ENCODE data around the gene USH1C. TPM values are rescaled to one million over a fixed set of nuclear protein-coding genes. Genes with fewer than 3 reads are reported as not detected.

The USH1C gene
- total and polyA plus RNA-seq, 2 of the 13 experiments (the other 11 are each of a cell fraction or from before 2014, with no cell fraction given), result not detected

DNA sequence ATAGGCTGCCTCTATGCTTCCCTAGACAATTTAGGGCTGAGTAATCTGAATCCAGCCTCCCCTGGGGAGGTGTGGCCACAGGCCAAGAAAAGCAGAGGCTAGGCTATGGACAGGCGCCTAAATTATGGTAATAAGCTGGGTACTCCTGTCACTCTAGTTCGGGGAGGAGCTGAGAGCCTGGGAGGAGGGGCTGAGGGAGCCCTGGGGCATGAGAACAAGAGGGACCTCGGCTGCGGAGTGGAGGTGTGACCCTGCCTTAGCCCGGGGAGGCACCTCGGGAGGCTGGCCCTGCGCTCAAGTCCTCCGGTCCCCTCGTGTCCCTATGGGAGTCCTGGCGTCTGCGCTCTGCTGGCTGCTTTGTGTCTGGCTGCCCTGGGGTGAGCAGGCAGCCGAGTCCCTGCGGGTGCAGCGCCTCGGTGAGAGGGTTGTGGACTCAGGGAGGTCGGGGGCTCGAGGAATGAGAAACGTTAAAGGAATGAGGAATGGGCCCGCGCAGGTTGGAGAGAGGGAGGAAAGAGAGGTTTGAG lies 2.9 kb upstream of the USH1C start, which contains the start of gene OTOG (continued):
- TF ChIP-seq CEBPG (CRISPR knock-in tag; IDR thresholded peaks at IDR 0.05), result no peak
- TF ChIP-seq IRF2 (CRISPR knock-in tag; IDR thresholded peaks at IDR 0.05), result no peak
- no peak for TF ChIP-seq NAIF1 (CRISPR knock-in tag; IDR thresholded peaks at IDR 0.05; ENCODE audit: borderline replicate concordance)

DNA sequence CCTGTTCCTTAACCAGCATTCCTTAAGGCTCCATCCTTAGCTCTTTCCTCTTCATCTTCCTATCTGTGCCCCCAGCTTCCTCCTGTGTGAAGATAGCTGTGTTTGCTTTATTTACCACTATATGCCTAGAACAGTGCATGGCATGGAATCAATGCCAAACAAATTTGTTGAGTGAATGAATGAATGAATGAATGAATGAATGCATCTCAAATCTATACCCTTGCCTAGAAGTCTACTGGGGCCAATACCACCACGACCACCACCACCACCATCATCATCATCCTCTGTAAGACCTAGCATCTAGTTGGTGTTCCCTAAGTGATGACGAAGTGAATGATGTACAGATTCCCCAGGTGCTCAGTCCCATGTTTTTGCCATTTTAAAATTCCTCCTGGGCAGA lies 2.0 kb upstream of the USH1C start:
- CTCF ChIA-PET (ENCODE audit: low intra/inter-chr PET ratio, low total read pairs), result no interaction called here
- 42% methylated on average over 2 of the region's 2 CpGs for WGBS (ENCODE audit: low lambda C conversion rate)

More for the DNA sequence above, 2.0 kb upstream of the USH1C start:
- Histone ChIP-seq H3K4me1 (ENCODE audit: insufficient read depth, low read length) (peaks cover 21% of the 10 kb centered on the region), H3K4me3 (replicated peaks in 1 of 3; ENCODE audit: insufficient read depth in 1 of 3, low read depth in 2 of 3, low read length in 3 of 3) (no peak overlapping the region), H3K9ac (ENCODE audit: insufficient read depth, low read depth, low read length) (no peak overlapping the region), H3K27ac (ENCODE audit: extremely low read length, insufficient read depth, low read length) (no peak overlapping the region), H3K9me3 (ENCODE audit: low read length) (no peaks in the 10 kb centered on the region), H3K27me3 (ENCODE audit: control insufficient read depth in 1 of 2, insufficient read depth in 2 of 2, low read length in 2 of 2) (0 out of 5 replicates have a peak, but pooled peaks cover 0 to 17% of the 10 kb centered on the region in 2 experiments), H3K4me2 (ENCODE audit: low read depth, low read length) (no peak overlapping the region), H3K79me2 (ENCODE audit: insufficient read depth, low read length) (no peaks in the 10 kb centered on the region), H3K36me3 (replicated peaks in 1 of 2; ENCODE audit: control insufficient read depth in 1 of 2, insufficient read depth in 2 of 2, low read length in 2 of 2) (no peaks in the 10 kb centered on the region), H2AFZ (ENCODE audit: low read length) (no peak overlapping the region), H4K20me1 (ENCODE audit: insufficient read depth, low read length) (no peaks in the 10 kb centered on the region)
- POLR2A ChIA-PET, result no interaction called here
- TF ChIP-seq, protein P1, sequence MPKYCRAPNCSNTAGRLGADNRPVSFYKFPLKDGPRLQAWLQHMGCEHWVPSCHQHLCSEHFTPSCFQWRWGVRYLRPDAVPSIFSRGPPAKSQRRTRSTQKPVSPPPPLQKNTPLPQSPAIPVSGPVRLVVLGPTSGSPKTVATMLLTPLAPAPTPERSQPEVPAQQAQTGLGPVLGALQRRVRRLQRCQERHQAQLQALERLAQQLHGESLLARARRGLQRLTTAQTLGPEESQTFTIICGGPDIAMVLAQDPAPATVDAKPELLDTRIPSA (CRISPR knock-in tag; IDR thresholded peaks at IDR 0.05; ENCODE audit: borderline replicate concordance), result no peak
- no peak for TF ChIP-seq POLR2A (IDR thresholded peaks at IDR 0.05; ENCODE audit: insufficient read depth in 1 of 2, low read depth in 2 of 2, low read length in 2 of 2)
- TF ChIP-seq ZNF674 (CRISPR knock-in tag; IDR thresholded peaks at IDR 0.05; ENCODE audit: low read depth), result no peak
- no peak for TF ChIP-seq ZNF224 (CRISPR knock-in tag; IDR thresholded peaks at IDR 0.05)
- no peak for TF ChIP-seq ZNF441 (CRISPR knock-in tag; IDR thresholded peaks at IDR 0.05; ENCODE audit: borderline replicate concordance)
- TF ChIP-seq, protein P2, sequence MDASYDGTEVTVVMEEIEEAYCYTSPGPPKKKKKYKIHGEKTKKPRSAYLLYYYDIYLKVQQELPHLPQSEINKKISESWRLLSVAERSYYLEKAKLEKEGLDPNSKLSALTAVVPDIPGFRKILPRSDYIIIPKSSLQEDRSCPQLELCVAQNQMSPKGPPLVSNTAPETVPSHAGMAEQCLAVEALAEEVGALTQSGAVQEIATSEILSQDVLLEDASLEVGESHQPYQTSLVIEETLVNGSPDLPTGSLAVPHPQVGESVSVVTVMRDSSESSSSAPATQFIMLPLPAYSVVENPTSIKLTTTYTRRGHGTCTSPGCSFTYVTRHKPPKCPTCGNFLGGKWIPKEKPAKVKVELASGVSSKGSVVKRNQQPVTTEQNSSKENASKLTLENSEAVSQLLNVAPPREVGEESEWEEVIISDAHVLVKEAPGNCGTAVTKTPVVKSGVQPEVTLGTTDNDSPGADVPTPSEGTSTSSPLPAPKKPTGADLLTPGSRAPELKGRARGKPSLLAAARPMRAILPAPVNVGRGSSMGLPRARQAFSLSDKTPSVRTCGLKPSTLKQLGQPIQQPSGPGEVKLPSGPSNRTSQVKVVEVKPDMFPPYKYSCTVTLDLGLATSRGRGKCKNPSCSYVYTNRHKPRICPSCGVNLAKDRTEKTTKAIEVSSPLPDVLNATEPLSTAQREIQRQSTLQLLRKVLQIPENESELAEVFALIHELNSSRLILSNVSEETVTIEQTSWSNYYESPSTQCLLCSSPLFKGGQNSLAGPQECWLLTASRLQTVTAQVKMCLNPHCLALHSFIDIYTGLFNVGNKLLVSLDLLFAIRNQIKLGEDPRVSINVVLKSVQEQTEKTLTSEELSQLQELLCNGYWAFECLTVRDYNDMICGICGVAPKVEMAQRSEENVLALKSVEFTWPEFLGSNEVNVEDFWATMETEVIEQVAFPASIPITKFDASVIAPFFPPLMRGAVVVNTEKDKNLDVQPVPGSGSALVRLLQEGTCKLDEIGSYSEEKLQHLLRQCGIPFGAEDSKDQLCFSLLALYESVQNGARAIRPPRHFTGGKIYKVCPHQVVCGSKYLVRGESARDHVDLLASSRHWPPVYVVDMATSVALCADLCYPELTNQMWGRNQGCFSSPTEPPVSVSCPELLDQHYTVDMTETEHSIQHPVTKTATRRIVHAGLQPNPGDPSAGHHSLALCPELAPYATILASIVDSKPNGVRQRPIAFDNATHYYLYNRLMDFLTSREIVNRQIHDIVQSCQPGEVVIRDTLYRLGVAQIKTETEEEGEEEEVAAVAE (CRISPR knock-in tag; IDR thresholded peaks at IDR 0.05; ENCODE audit: borderline replicate concordance), result no peak
- no peak for TF ChIP-seq TBP (CRISPR knock-in tag; IDR thresholded peaks at IDR 0.05)
- no peak for TF ChIP-seq GLI4 (CRISPR knock-in tag; IDR thresholded peaks at IDR 0.05; ENCODE audit: borderline replicate concordance)
- no peak for TF ChIP-seq ZFP82 (CRISPR knock-in tag; IDR thresholded peaks at IDR 0.05; ENCODE audit: borderline replicate concordance)
- FAIRE-seq, result no peak
- BruUV-seq (replicated peaks), result no TSS peak
- intact Hi-C loops (cut with micrococcal nuclease; ENCODE audit: unreplicated experiment), result no loop called here
- no peak for ATAC-seq
- DNase-seq (ENCODE audit: low spot score), result no peak
- in situ Hi-C loops (cut with HindIII; ENCODE audit: extremely low pct_ligation_motif_present, low pct_unique_long_range_greater_than_20kb), result no loop called here
